Measurements from ENCODE around the gene GAB1. TPM values are rescaled to one million over a fixed set of nuclear protein-coding genes. Genes with fewer than 3 reads are reported as not detected.
A peak's percentile ranks its signal among the peaks of the same experiment; 100 is the strongest.

Gene GAB1
- polyA plus RNA-seq (2012; ENCODE audit: insufficient read depth, insufficient read length, low read depth), result 0.36 TPM

DNA sequence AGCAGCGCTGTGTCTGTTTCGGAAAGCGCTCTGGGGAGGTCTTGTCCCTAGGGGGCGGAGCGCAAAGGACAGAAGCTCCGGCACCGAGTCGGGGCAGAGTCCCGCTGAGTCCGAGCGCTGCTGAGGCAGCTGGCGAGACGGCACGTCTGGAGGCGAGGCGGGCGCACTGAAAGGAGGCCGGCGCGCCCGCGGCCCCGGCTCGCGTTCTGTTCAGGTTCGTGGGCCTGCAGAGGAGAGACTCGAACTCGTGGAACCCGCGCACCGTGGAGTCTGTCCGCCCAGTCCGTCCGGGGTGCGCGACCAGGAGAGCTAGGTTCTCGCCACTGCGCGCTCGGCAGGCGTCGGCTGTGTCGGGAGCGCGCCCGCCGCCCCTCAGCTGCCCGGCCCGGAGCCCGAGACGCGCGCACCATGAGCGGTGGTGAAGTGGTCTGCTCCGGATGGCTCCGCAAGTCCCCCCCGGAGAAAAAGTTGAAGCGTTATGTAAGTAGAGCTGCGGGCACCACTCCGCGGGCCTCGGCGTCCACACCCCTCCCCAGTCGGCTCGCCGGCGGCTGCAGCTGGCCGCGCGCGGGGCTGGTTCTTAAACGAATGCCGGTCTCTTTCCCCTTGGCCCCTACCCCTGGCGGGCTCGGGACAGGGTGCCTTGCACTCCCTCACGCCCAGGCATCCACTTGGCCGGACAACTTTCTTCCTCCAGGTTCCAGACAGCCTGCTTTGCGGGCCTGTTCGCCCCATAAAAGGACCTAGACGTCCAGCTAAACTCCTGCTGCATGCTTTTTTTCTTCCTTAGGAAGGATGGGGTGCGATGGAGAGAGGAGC, at the start of gene GAB1:
Gene GAB1 (plus strand): TSS at position 96 of the 819 bp plus-strand sequence. CDS start 313 bp downstream, at position 409.
- H3K4me3 ChIP-seq (ENCODE audit: low read depth, low read length), result peak within 1 kb of the TSS; percentile 76
- H3K4me1 ChIP-seq, result no peaks in the 10 kb centered on the region
- DNase-seq, result peak; percentile 83
- no peaks in the 10 kb centered on the region for H3K9me3 ChIP-seq
- H3K36me3 ChIP-seq, result no peaks in the 10 kb centered on the region
- H3K27me3 ChIP-seq, result peaks cover 13% of the 10 kb centered on the region
- TF ChIP-seq, protein P1, sequence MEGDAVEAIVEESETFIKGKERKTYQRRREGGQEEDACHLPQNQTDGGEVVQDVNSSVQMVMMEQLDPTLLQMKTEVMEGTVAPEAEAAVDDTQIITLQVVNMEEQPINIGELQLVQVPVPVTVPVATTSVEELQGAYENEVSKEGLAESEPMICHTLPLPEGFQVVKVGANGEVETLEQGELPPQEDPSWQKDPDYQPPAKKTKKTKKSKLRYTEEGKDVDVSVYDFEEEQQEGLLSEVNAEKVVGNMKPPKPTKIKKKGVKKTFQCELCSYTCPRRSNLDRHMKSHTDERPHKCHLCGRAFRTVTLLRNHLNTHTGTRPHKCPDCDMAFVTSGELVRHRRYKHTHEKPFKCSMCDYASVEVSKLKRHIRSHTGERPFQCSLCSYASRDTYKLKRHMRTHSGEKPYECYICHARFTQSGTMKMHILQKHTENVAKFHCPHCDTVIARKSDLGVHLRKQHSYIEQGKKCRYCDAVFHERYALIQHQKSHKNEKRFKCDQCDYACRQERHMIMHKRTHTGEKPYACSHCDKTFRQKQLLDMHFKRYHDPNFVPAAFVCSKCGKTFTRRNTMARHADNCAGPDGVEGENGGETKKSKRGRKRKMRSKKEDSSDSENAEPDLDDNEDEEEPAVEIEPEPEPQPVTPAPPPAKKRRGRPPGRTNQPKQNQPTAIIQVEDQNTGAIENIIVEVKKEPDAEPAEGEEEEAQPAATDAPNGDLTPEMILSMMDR (IDR thresholded peaks at IDR 0.05; ENCODE audit: low read depth, low read length), result 0 out of 2 replicates have a peak, but pooled peaks have one; percentile 5

- H3K9me3 ChIP-seq, result no peaks in the 10 kb centered on the region
- no peaks in the 10 kb centered on the region for H3K4me1 ChIP-seq
- no peak for DNase-seq
- TF ChIP-seq, protein P1 (IDR thresholded peaks at IDR 0.05; ENCODE audit: low read depth, low read length), result no peak
- H3K4me3 ChIP-seq (ENCODE audit: low read depth, low read length), result no peak overlapping the region
- H3K27me3 ChIP-seq, result no peaks in the 10 kb centered on the region
- H3K36me3 ChIP-seq, result no peaks in the 10 kb centered on the region
Observed at GRCh38 chr4:143287572-143287923, 49.1 kb upstream of the GAB1 start.

- DNase-seq, result no peak
- H3K4me1 ChIP-seq, result no peaks in the 10 kb centered on the region
- H3K27me3 ChIP-seq, result no peaks in the 10 kb centered on the region
- H3K36me3 ChIP-seq, result no peaks in the 10 kb centered on the region
- H3K9me3 ChIP-seq, result no peaks in the 10 kb centered on the region
- TF ChIP-seq, protein P1 (IDR thresholded peaks at IDR 0.05; ENCODE audit: low read depth, low read length), result no peak
- no peak overlapping the region for H3K4me3 ChIP-seq (ENCODE audit: low read depth, low read length)
Observed at GRCh38 chr4:143288171-143288570, 48.5 kb upstream of the GAB1 start.

- no peak for DNase-seq
- Histone ChIP-seq H3K27me3 (no peaks in the 10 kb centered on the region), H3K36me3 (no peaks in the 10 kb centered on the region), H3K4me1 (no peaks in the 10 kb centered on the region), H3K9me3 (no peaks in the 10 kb centered on the region), H3K4me3 (ENCODE audit: low read depth, low read length) (no peak overlapping the region)
- TF ChIP-seq, protein P1 (IDR thresholded peaks at IDR 0.05; ENCODE audit: low read depth, low read length), result no peak
Observed at GRCh38 chr4:143289370-143289769, 47.3 kb upstream of the GAB1 start.

DNA sequence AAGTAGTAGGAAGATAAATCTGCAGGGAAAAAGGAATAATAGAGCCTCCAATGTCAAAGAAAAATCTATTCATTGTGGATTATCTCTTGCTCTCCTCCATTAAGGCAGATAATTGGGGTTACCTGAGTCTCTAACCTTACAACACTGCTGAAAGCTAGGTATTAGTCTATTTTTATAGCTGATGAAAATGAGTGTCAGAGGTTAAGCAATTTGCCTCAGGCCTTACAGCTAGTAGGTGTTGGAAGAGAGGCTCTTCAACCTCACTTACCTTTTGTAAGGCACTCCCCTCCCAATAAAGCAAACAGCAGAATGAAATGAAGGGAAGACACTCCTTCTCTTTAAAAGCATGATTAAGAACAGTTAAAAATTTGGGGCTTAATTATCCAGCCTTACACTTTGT, 45.4 kb upstream of the GAB1 start:
- Histone ChIP-seq H3K4me3 (ENCODE audit: low read depth, low read length) (no peak overlapping the region), H3K9me3 (no peaks in the 10 kb centered on the region), H3K27me3 (no peaks in the 10 kb centered on the region), H3K4me1 (no peaks in the 10 kb centered on the region), H3K36me3 (no peaks in the 10 kb centered on the region)
- DNase-seq, result no peak
- TF ChIP-seq, protein P1 (IDR thresholded peaks at IDR 0.05; ENCODE audit: low read depth, low read length), result no peak

DNA sequence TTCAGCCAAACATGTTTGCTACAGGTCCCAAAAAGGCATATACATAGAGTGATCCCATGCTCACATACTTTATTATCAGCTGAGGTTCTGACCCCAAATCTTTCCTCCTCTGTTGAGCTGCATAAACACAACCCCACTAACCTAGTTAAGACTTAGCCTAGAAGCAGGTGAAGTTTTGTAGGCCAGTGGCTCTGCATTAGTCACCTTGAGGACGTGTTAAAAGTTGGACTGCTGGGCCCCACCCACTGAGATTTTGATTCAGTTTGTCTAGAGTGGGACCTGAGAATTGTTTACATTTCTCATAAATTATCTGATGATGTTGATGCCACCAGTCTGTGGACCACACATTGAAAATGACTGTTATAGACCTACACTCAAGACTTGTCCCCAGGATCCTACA, 43.8 kb upstream of the GAB1 start:
- TF ChIP-seq, protein P1 (IDR thresholded peaks at IDR 0.05; ENCODE audit: low read depth, low read length), result no peak
- no peaks in the 10 kb centered on the region for H3K9me3 ChIP-seq
- H3K4me3 ChIP-seq (ENCODE audit: low read depth, low read length), result no peak overlapping the region
- no peak for DNase-seq
- H3K4me1 ChIP-seq, result peaks cover 3% of the 10 kb centered on the region; the same call in 1 of the 2 replicates
- H3K27me3 ChIP-seq, result no peaks in the 10 kb centered on the region
- no peaks in the 10 kb centered on the region for H3K36me3 ChIP-seq
